ENCODE results near the gene ABLIM1. TPM values are rescaled to one million over a fixed set of nuclear protein-coding genes. Genes with fewer than 3 reads are reported as not detected.

The ABLIM1 gene
- total RNA-seq, 4 donors from 2014 or later = 56.9 to 108 (median 96.1) TPM

GRCh38 chr10:114680543-114681117 lies 22.6 kb upstream of the ABLIM1 start:
- Histone ChIP-seq H3K9me3 (no peaks in the 10 kb centered on the region), H3K4me3 (no peak overlapping the region), H3K27ac (no peak overlapping the region), H3K36me3 (no peaks in the 10 kb centered on the region), H3K27me3 (no peaks in the 10 kb centered on the region), H3K4me1 (peaks cover 0 to 40% (median 28%) of the 10 kb centered on the region in 4 donors)
- 95 to 100% methylated on average over 3 of the region's 3 CpGs for WGBS, 2 donors (ENCODE audit: low coverage in 1 of 2)
- TF ChIP-seq EP300 (IDR thresholded peaks at IDR 0.05; ENCODE audit: low read depth) (no peak), POLR2A (IDR thresholded peaks at IDR 0.05) (no peak)
- no peak for DNase-seq
- intact Hi-C loops (cut with DNase I; ENCODE audit: low total_unique reads) (no loop called here), in situ Hi-C loops (cut with MboI; ENCODE audit: low pct_ligation_motif_present in 1 of 4, low pct_unique_long_range_greater_than_20kb in 1 of 4, low sequenced_read_pairs in 3 of 4) (loop anchor here in 1 of 4 donors (25.0 kb wide), 1 partner anchor 218 kb away; no protein-coding TSS in a partner anchor)

GRCh38 chr10:114679552-114679951 lies 21.5 kb upstream of the ABLIM1 start:
- no peaks in the 10 kb centered on the region for H3K9me3 ChIP-seq
- TF ChIP-seq, protein P1, sequence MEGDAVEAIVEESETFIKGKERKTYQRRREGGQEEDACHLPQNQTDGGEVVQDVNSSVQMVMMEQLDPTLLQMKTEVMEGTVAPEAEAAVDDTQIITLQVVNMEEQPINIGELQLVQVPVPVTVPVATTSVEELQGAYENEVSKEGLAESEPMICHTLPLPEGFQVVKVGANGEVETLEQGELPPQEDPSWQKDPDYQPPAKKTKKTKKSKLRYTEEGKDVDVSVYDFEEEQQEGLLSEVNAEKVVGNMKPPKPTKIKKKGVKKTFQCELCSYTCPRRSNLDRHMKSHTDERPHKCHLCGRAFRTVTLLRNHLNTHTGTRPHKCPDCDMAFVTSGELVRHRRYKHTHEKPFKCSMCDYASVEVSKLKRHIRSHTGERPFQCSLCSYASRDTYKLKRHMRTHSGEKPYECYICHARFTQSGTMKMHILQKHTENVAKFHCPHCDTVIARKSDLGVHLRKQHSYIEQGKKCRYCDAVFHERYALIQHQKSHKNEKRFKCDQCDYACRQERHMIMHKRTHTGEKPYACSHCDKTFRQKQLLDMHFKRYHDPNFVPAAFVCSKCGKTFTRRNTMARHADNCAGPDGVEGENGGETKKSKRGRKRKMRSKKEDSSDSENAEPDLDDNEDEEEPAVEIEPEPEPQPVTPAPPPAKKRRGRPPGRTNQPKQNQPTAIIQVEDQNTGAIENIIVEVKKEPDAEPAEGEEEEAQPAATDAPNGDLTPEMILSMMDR (IDR thresholded peaks at IDR 0.05) = no peak
- TF ChIP-seq POLR2A (IDR thresholded peaks at IDR 0.05) = no peak
- no peak for TF ChIP-seq POLR2AphosphoS5 (IDR thresholded peaks at IDR 0.05)
- TF ChIP-seq EP300 (IDR thresholded peaks at IDR 0.05; ENCODE audit: low read depth) = no peak
- no peak overlapping the region for H3K27ac ChIP-seq
- 91 to 93% methylated on average over 4 to 5 of the region's 5 CpGs for WGBS, 2 donors (ENCODE audit: low coverage in 1 of 2)
- intact Hi-C loops (cut with DNase I; ENCODE audit: low total_unique reads) = no loop called here
- no peaks in the 10 kb centered on the region for H3K27me3 ChIP-seq
- no peaks in the 10 kb centered on the region for H3K36me3 ChIP-seq
- H3K4me1 ChIP-seq = peaks cover 0 to 29% (median 19%) of the 10 kb centered on the region in 4 donors
- DNase-seq = no peak
- no peak overlapping the region for H3K4me3 ChIP-seq
- in situ Hi-C loops (cut with MboI; ENCODE audit: low pct_ligation_motif_present in 1 of 4, low pct_unique_long_range_greater_than_20kb in 1 of 4, low sequenced_read_pairs in 3 of 4) = loop anchor here in 1 of 4 donors (25.0 kb wide), 1 partner anchor 217 kb away; no protein-coding TSS in a partner anchor

GRCh38 chr10:114678820-114679219 lies 20.7 kb upstream of the ABLIM1 start:
- DNase-seq = no peak
- in situ Hi-C loops (cut with MboI; ENCODE audit: low pct_ligation_motif_present in 1 of 4, low pct_unique_long_range_greater_than_20kb in 1 of 4, low sequenced_read_pairs in 3 of 4) = loop anchor here in 1 of 4 donors (25.0 kb wide), 1 partner anchor 217 kb away; no protein-coding TSS in a partner anchor
- intact Hi-C loops (cut with DNase I; ENCODE audit: low total_unique reads) = no loop called here
- Histone ChIP-seq H3K27ac (no peak overlapping the region), H3K4me1 (peaks cover 0 to 22% (median 11%) of the 10 kb centered on the region in 4 donors), H3K27me3 (no peaks in the 10 kb centered on the region), H3K36me3 (no peaks in the 10 kb centered on the region), H3K4me3 (no peak overlapping the region), H3K9me3 (no peaks in the 10 kb centered on the region)
- TF ChIP-seq, protein P1 (IDR thresholded peaks at IDR 0.05) = no peak
- TF ChIP-seq POLR2AphosphoS5 (IDR thresholded peaks at IDR 0.05) (no peak), POLR2A (IDR thresholded peaks at IDR 0.05) (no peak), EP300 (IDR thresholded peaks at IDR 0.05; ENCODE audit: low read depth) (no peak)
- 71 to 94% methylated on average over 2 of the region's 2 CpGs for WGBS, 2 donors (ENCODE audit: low coverage in 1 of 2)

GRCh38 chr10:114678336-114678735 lies 20.3 kb upstream of the ABLIM1 start:
- Histone ChIP-seq H3K9me3 (no peaks in the 10 kb centered on the region), H3K27me3 (no peaks in the 10 kb centered on the region), H3K36me3 (no peaks in the 10 kb centered on the region), H3K4me3 (no peak overlapping the region), H3K27ac (no peak overlapping the region), H3K4me1 (peaks cover 0 to 17% (median 8%) of the 10 kb centered on the region in 4 donors)
- WGBS, 2 donors (ENCODE audit: low coverage in 1 of 2) = 70 to 78% methylated on average over 4 of the region's 4 CpGs
- intact Hi-C loops (cut with DNase I; ENCODE audit: low total_unique reads) = no loop called here
- no peak for TF ChIP-seq POLR2AphosphoS5 (IDR thresholded peaks at IDR 0.05)
- TF ChIP-seq EP300 (IDR thresholded peaks at IDR 0.05; ENCODE audit: low read depth) = no peak
- TF ChIP-seq, protein P1 (IDR thresholded peaks at IDR 0.05) = no peak
- TF ChIP-seq POLR2A (IDR thresholded peaks at IDR 0.05) = no peak
- DNase-seq = no peak
- in situ Hi-C loops (cut with MboI; ENCODE audit: low pct_ligation_motif_present in 1 of 4, low pct_unique_long_range_greater_than_20kb in 1 of 4, low sequenced_read_pairs in 3 of 4) = loop anchor here in 1 of 4 donors (25.0 kb wide), 1 partner anchor 216 kb away; no protein-coding TSS in a partner anchor

Measured in transverse colon (tissue), 4 donors.